HepG2 (cell line): ENCODE data around the gene QSOX2. TPM values are rescaled to one million over a fixed set of nuclear protein-coding genes. Genes with fewer than 3 reads are reported as not detected.

ENCODE experiments used
- ATAC-seq: fragments of 200-7000 bp; cut with Tn5 transposase; 3 replicates; pipeline ENCODE4 v1.9.1; 2020; ENCODE audit warnings: mild to moderate bottlenecking, moderate library complexity
- BruUV-seq: library from RNA; stranded (reverse); fragments of 400-500 nt; replicated peaks from 2 replicates; lab custom pipeline; 2021; lab: Mats Ljungman, UMichigan
- CTCF ChIA-PET: fragments of 300-600 bp; formaldehyde crosslinking; extraction: SDS; loops from one replicate; lab custom pipeline; 2021; ENCODE audit warnings: low total read pairs, inconsistent platforms, low intra/inter-chr PET ratio; lab: Yijun Ruan, JAX
- POLR2A ChIA-PET: fragments of 350-600 bp; sonication (Branson Sonifier 250); formaldehyde crosslinking; loops from one replicate; lab custom pipeline; 2020; ENCODE audit warnings: antibody characterized with exemption, inconsistent platforms; lab: Yijun Ruan, JAX
- DNase-seq: peaks from one replicate; pipeline ENCODE4 v3.0.0-alpha.2; 2015; ENCODE audit warnings: low spot score
- FAIRE-seq: peaks from 3 replicates; lab custom pipeline; 2011; peaks lifted over from hg19 to GRCh38; lab: Jason Lieb, UNC
- H2AFZ ChIP-seq: one replicate; pipeline ENCODE4 v1.6.1; 2011; ENCODE audit warnings: low read length, inconsistent platforms
- H3K27ac ChIP-seq: fragments of 300-600 bp; 3 replicates; pipeline ENCODE4 v1.8.0; 2011; ENCODE audit warnings: mixed run types, mild to moderate bottlenecking, mixed read lengths, low read length, inconsistent platforms; ENCODE audit not compliant: insufficient read depth; ENCODE audit errors: extremely low read length
- H3K27me3 ChIP-seq, 2 experiments: fragments of 200-600 bp in 1 of 2; 2 replicates in 1 of 2; 3 replicates in 1 of 2; pipeline versions ENCODE4 v1.6.0 to v1.8.0; 2011; ENCODE audit warnings: low read length in 2 of 2, mild to moderate bottlenecking in 2 of 2, moderate library complexity in 2 of 2, inconsistent platforms in 1 of 2; ENCODE audit not compliant: insufficient read depth in 2 of 2, control insufficient read depth in 1 of 2
- H3K36me3 ChIP-seq, 2 experiments: fragments of 200-600 bp in 1 of 2; replicated peaks in 1 of 2; 2 replicates in 1 of 2; 3 replicates in 1 of 2; pipeline versions ENCODE4 v1.5.1 to v1.8.0; 2011; ENCODE audit warnings: low read length in 2 of 2, inconsistent platforms in 1 of 2; ENCODE audit not compliant: insufficient read depth in 2 of 2, control insufficient read depth in 1 of 2
- H3K4me1 ChIP-seq: 2 replicates; pipeline ENCODE4 v1.5.1; 2012; ENCODE audit warnings: low read length, inconsistent platforms; ENCODE audit not compliant: insufficient read depth
- H3K4me2 ChIP-seq: 2 replicates; pipeline ENCODE4 v1.6.0; 2011; ENCODE audit warnings: low read depth, low read length, inconsistent platforms
- H3K4me3 ChIP-seq, 3 experiments: fragments of 200-600 bp in 1 of 3; sonication (generic), shearing (Covaris generic) in 1 of 3; replicated peaks in 1 of 3; 2 replicates each; pipeline ENCODE4 v1.5.1; 2011 to 2016; ENCODE audit warnings: low read length in 3 of 3, inconsistent platforms in 2 of 3, low read depth in 2 of 3, mild to moderate bottlenecking in 2 of 3, control low read depth in 1 of 3, mixed read lengths in 1 of 3; ENCODE audit not compliant: insufficient read depth in 1 of 3
- H3K79me2 ChIP-seq: one replicate; pipeline ENCODE4 v1.6.1; 2011; ENCODE audit warnings: low read length, inconsistent platforms; ENCODE audit not compliant: insufficient read depth
- H3K9ac ChIP-seq: 2 replicates; pipeline ENCODE4 v1.6.0; 2011; ENCODE audit warnings: mild to moderate bottlenecking, low read depth, low read length, inconsistent platforms; ENCODE audit not compliant: insufficient read depth
- H3K9me3 ChIP-seq: 2 replicates; pipeline ENCODE4 v1.5.1; 2012; ENCODE audit warnings: mild to moderate bottlenecking, low read length
- H4K20me1 ChIP-seq: 2 replicates; pipeline ENCODE4 v1.6.0; 2011; ENCODE audit warnings: inconsistent platforms, mild to moderate bottlenecking, low read length, moderate library complexity; ENCODE audit not compliant: insufficient read depth
- ARID2 ChIP-seq: sonication (generic); formaldehyde crosslinking; IDR thresholded peaks from 2 replicates; pipeline ENCODE4 v1.8.1; 2022; ENCODE audit warnings: mild to moderate bottlenecking, missing genetic modification reagents, borderline replicate concordance
- ATM ChIP-seq: fragments of 450-650 bp; IDR thresholded peaks from 2 replicates; pipeline ENCODE4 v1.7.1; 2017; ENCODE audit warnings: mild to moderate bottlenecking, borderline replicate concordance
- CBX5 ChIP-seq: sonication (generic); formaldehyde crosslinking; IDR thresholded peaks from 2 replicates; pipeline ENCODE4 v1.4.0; 2020; ENCODE audit warnings: missing genetic modification reagents, borderline replicate concordance
- CTCF ChIP-seq: sonication (generic); formaldehyde crosslinking; IDR thresholded peaks from 2 replicates; pipeline ENCODE4 v1.5.0; 2020; ENCODE audit warnings: mild to moderate bottlenecking, missing genetic modification reagents, moderate library complexity
- E2F2 ChIP-seq: sonication (generic); formaldehyde crosslinking; IDR thresholded peaks from 2 replicates; pipeline ENCODE4 v1.4.0; 2020; ENCODE audit warnings: missing genetic modification reagents, borderline replicate concordance
- ELF4 ChIP-seq: sonication (generic); formaldehyde crosslinking; IDR thresholded peaks from 2 replicates; pipeline ENCODE4 v1.5.0; 2020; ENCODE audit warnings: missing genetic modification reagents, mild to moderate bottlenecking, moderate library complexity, borderline replicate concordance
- ETS1 ChIP-seq: sonication (generic); formaldehyde crosslinking; IDR thresholded peaks from 2 replicates; pipeline ENCODE4 v1.4.0; 2020; ENCODE audit warnings: missing genetic modification reagents
- HINFP ChIP-seq: sonication (generic); formaldehyde crosslinking; IDR thresholded peaks from 2 replicates; pipeline ENCODE4 v1.4.0; 2020; ENCODE audit warnings: low read depth, mild to moderate bottlenecking, missing genetic modification reagents
- NFKBIZ ChIP-seq: IDR thresholded peaks from 2 replicates; pipeline ENCODE4 v1.6.1; 2018; ENCODE audit warnings: missing genetic modification reagents, missing compliant biosample characterization
- PHF5A ChIP-seq: IDR thresholded peaks from one replicate; pipeline ENCODE4 v1.6.1; 2018; ENCODE audit warnings: low read depth, missing genetic modification reagents; ENCODE audit not compliant: unreplicated experiment
- RXRB ChIP-seq: IDR thresholded peaks from 2 replicates; pipeline ENCODE4 v1.6.1; 2016; ENCODE audit warnings: borderline replicate concordance, missing genetic modification reagents, missing compliant biosample characterization
- TSC22D2 ChIP-seq: sonication (generic); formaldehyde crosslinking; IDR thresholded peaks from 2 replicates; pipeline ENCODE4 v1.5.1; 2020; ENCODE audit warnings: missing genetic modification reagents, mild to moderate bottlenecking, borderline replicate concordance
- ZNF18 ChIP-seq: sonication (generic); formaldehyde crosslinking; IDR thresholded peaks from 2 replicates; pipeline ENCODE4 v1.8.0; 2022; ENCODE audit warnings: mild to moderate bottlenecking, missing genetic modification reagents; ENCODE audit not compliant: insufficient replicate concordance
- ZNF232 ChIP-seq: sonication (generic); formaldehyde crosslinking; IDR thresholded peaks from 2 replicates; pipeline ENCODE4 v1.4.0; 2020; ENCODE audit warnings: missing genetic modification reagents, borderline replicate concordance
- ZNF264 ChIP-seq: sonication (generic); formaldehyde crosslinking; IDR thresholded peaks from 2 replicates; pipeline ENCODE4 v1.4.0; 2020; ENCODE audit warnings: missing genetic modification reagents
- ZNF816 ChIP-seq: sonication (generic); formaldehyde crosslinking; IDR thresholded peaks from 2 replicates; pipeline ENCODE4 v1.8.0; 2022; ENCODE audit warnings: missing genetic modification reagents, mild to moderate bottlenecking, borderline replicate concordance
- WGBS: methylation state at CpG from one replicate; pipeline ENCODE4 v1.1.6; 2017; ENCODE audit warnings: low lambda C conversion rate; 5-methylcytosine and 5-hydroxymethylcytosine counted together
- in situ Hi-C: cut with HindIII; loops from 2 replicates; pipeline ENCODE4 v1.10.0; 2017; ENCODE audit warnings: low pct_unique_long_range_greater_than_20kb; ENCODE audit not compliant: extremely low pct_ligation_motif_present
- intact Hi-C: fragments of 100-400 bp; cut with micrococcal nuclease; formaldehyde crosslinking; loops from one replicate; pipeline ENCODE4 v1.10.0; 2022; ENCODE audit not compliant: unreplicated experiment
- polyA plus RNA-seq, 8 experiments: library from polyadenylated mRNA; depleted of rRNA in 3 of 8; stranded (reverse) in 7 of 8; unstranded in 1 of 8; fragments of >200 nt; fragmentation: Illumina TruSeq in 4 of 8; extraction: Trizol in 4 of 8; gene quantifications; 2 replicates each; pipeline versions ENCODE4 v1.2.1 to v1.2.3, GENCODE V29; 2011 to 2016; ENCODE audit warnings: low read depth in 4 of 8, missing spikeins in 1 of 8, mixed read lengths in 1 of 8; ENCODE audit not compliant: insufficient read depth in 1 of 8
- total RNA-seq, 5 experiments: library from RNA; depleted of rRNA; stranded (reverse); fragments of >200 nt; fragmentation: Illumina TruSeq; extraction: Trizol; gene quantifications; 2 replicates each; pipeline ENCODE4 v1.2.3, GENCODE V29; 2016; ENCODE audit warnings: low read depth in 1 of 5

QSOX2 gene
- total and polyA plus RNA-seq, 2 of the 13 experiments (the other 11 are each of a cell fraction or from before 2014, with no cell fraction given), result 27.1 to 42.1 TPM

- TF ChIP-seq HINFP (CRISPR knock-in tag) (no peak), ARID2 (CRISPR knock-in tag) (no peak), TSC22D2 (CRISPR knock-in tag) (no peak), CTCF (CRISPR knock-in tag) (peak; percentile 41), E2F2 (CRISPR knock-in tag) (no peak), PHF5A (CRISPR knock-in tag) (no peak), ELF4 (no peak)
Measured at GRCh38 chr9:136264031-136264430, 18.4 kb upstream of the QSOX2 start (continued).

GRCh38 chr9:136262671-136263178 lies 17.1 kb upstream of the QSOX2 start:
- no peak overlapping the region for H3K4me2 ChIP-seq
- no peaks in the 10 kb centered on the region for H4K20me1 ChIP-seq
- no TSS peak for BruUV-seq
- intact Hi-C loops (no loop called here), in situ Hi-C loops (loop anchor here (25.0 kb wide), 1 partner anchor 275 kb away; no protein-coding TSS in a partner anchor)
- H3K36me3 ChIP-seq, result no peaks in the 10 kb centered on the region
- ATAC-seq (no peak), FAIRE-seq (no peak), DNase-seq (no peak)
- peaks cover 27 to 85% of the 10 kb centered on the region in 2 experiments; a peak in 4 of 5 replicates for H3K27me3 ChIP-seq
- WGBS, result 56% methylated on average over 3 of the region's 6 CpGs
- H3K9ac ChIP-seq, result no peak overlapping the region
- H3K4me1 ChIP-seq, result peaks cover 16% of the 10 kb centered on the region
- no peak overlapping the region for H3K4me3 ChIP-seq
- POLR2A ChIA-PET, result no interaction called here
- H3K27ac ChIP-seq, result no peak overlapping the region
- H3K9me3 ChIP-seq, result no peaks in the 10 kb centered on the region
- no peak overlapping the region for H2AFZ ChIP-seq
- CTCF ChIA-PET, result no interaction called here
- H3K79me2 ChIP-seq, result no peaks in the 10 kb centered on the region
- TF ChIP-seq ETS1 (CRISPR knock-in tag), result no peak
- TF ChIP-seq ZNF232 (CRISPR knock-in tag), result no peak
- TF ChIP-seq NFKBIZ (CRISPR knock-in tag), result no peak
- no peak for TF ChIP-seq CBX5 (CRISPR knock-in tag)
- TF ChIP-seq ATM, result no peak
- no peak for TF ChIP-seq ZNF816
- no peak for TF ChIP-seq RXRB (CRISPR knock-in tag)
- no peak for TF ChIP-seq ZNF18 (CRISPR knock-in tag)
- TF ChIP-seq ZNF264, result no peak
